H9 (cell line): ENCODE measurements around the gene UBAC2. TPM values are rescaled to one million over a fixed set of nuclear protein-coding genes. Genes with fewer than 3 reads are reported as not detected.

Source experiments
- DNase-seq: peaks from one replicate; pipeline ENCODE4 v3.0.0-alpha.2; 2017
- H2AFZ ChIP-seq: one replicate; pipeline ENCODE4 v1.6.1; 2013; ENCODE audit warnings: mild to moderate bottlenecking, low read length, control low read depth, moderate library complexity
- H2AK5ac ChIP-seq: 2 replicates; pipeline ENCODE4 v1.6.1; 2013; ENCODE audit warnings: low read length, control low read depth, mixed read lengths; ENCODE audit not compliant: insufficient read length
- H2BK120ac ChIP-seq: one replicate; pipeline ENCODE4 v1.6.1; 2013; ENCODE audit warnings: low read depth, mild to moderate bottlenecking, low read length, control low read depth, inconsistent platforms; ENCODE audit not compliant: poor library complexity, severe bottlenecking
- H2BK12ac ChIP-seq: 2 replicates; pipeline ENCODE4 v1.6.1; 2013; ENCODE audit warnings: low read length, control low read depth, mixed read lengths, low read depth; ENCODE audit not compliant: insufficient read length
- H2BK15ac ChIP-seq: 2 replicates; pipeline ENCODE4 v1.6.1; 2013; ENCODE audit warnings: low read depth, low read length, control low read depth
- H2BK20ac ChIP-seq: one replicate; pipeline ENCODE4 v1.6.1; 2013; ENCODE audit warnings: low read depth, mild to moderate bottlenecking, low read length, control low read depth, inconsistent platforms; ENCODE audit not compliant: poor library complexity, severe bottlenecking
- H2BK5ac ChIP-seq: 2 replicates; pipeline ENCODE4 v1.6.1; 2013; ENCODE audit warnings: low read length, control low read depth, mixed read lengths; ENCODE audit not compliant: insufficient read length
- H3K14ac ChIP-seq: 2 replicates; pipeline ENCODE4 v1.6.1; 2013; ENCODE audit warnings: low read length, control low read depth; ENCODE audit not compliant: insufficient read depth
- H3K18ac ChIP-seq: 2 replicates; pipeline ENCODE4 v1.6.1; 2013; ENCODE audit warnings: low read depth, mild to moderate bottlenecking, mixed read lengths, low read length, control low read depth; ENCODE audit not compliant: insufficient read length
- H3K23ac ChIP-seq: 2 replicates; pipeline ENCODE4 v1.6.1; 2013; ENCODE audit warnings: low read length, control low read depth, mixed read lengths, low read depth; ENCODE audit not compliant: insufficient read length
- H3K23me2 ChIP-seq: 2 replicates; pipeline ENCODE4 v1.6.1; 2013; ENCODE audit warnings: low read depth, mild to moderate bottlenecking, mixed read lengths, low read length, control low read depth; ENCODE audit not compliant: insufficient read length, poor library complexity, severe bottlenecking
- H3K27ac ChIP-seq: 2 replicates; pipeline ENCODE4 v1.5.1; 2013; ENCODE audit warnings: low read length, control low read depth, mixed read lengths, low read depth; ENCODE audit not compliant: insufficient read length
- H3K27me3 ChIP-seq: 2 replicates; pipeline ENCODE4 v1.6.1; 2013; ENCODE audit warnings: low read length, control low read depth, inconsistent platforms; ENCODE audit not compliant: insufficient read depth
- H3K4ac ChIP-seq: 2 replicates; pipeline ENCODE4 v1.6.1; 2013; ENCODE audit warnings: low read depth, mild to moderate bottlenecking, control low read depth, inconsistent platforms, low read length, moderate library complexity
- H3K4me1 ChIP-seq: 2 replicates; pipeline ENCODE4 v1.6.1; 2013; ENCODE audit warnings: low read length, control low read depth, inconsistent platforms; ENCODE audit not compliant: insufficient read depth
- H3K4me2 ChIP-seq: 2 replicates; pipeline ENCODE4 v1.6.1; 2013; ENCODE audit warnings: low read length, control low read depth, mixed read lengths; ENCODE audit not compliant: insufficient read length, insufficient read depth
- H3K56ac ChIP-seq: 2 replicates; pipeline ENCODE4 v1.6.1; 2013; ENCODE audit warnings: low read depth, mild to moderate bottlenecking, mixed read lengths, low read length, control low read depth; ENCODE audit not compliant: insufficient read length
- H3K79me1 ChIP-seq: 2 replicates; pipeline ENCODE4 v1.6.1; 2013; ENCODE audit warnings: low read depth, mild to moderate bottlenecking, moderate library complexity, low read length, control low read depth, inconsistent platforms; ENCODE audit not compliant: insufficient read depth, poor library complexity, severe bottlenecking
- H3K79me2 ChIP-seq: 2 replicates; pipeline ENCODE4 v1.6.1; 2013; ENCODE audit warnings: low read length, control low read depth, inconsistent platforms; ENCODE audit not compliant: insufficient read depth
- H3K9ac ChIP-seq: 2 replicates; pipeline ENCODE4 v1.6.1; 2013; ENCODE audit warnings: low read length, control low read depth, mixed read lengths; ENCODE audit not compliant: insufficient read length; ENCODE audit errors: extremely low read depth
- H3K9me3 ChIP-seq: one replicate; pipeline ENCODE4 v1.6.1; 2013; ENCODE audit warnings: low read depth, low read length, inconsistent platforms; ENCODE audit not compliant: control insufficient read depth
- H3T11ph ChIP-seq: one replicate; pipeline ENCODE4 v1.6.1; 2013; ENCODE audit warnings: mild to moderate bottlenecking, low read length, control low read depth, inconsistent platforms
- H4K20me1 ChIP-seq: one replicate; pipeline ENCODE4 v1.6.1; 2013; ENCODE audit not compliant: control insufficient read depth, insufficient read length, insufficient read depth
- H4K5ac ChIP-seq: 2 replicates; pipeline ENCODE4 v1.6.1; 2013; ENCODE audit warnings: low read depth, mild to moderate bottlenecking, mixed read lengths, low read length, control low read depth; ENCODE audit not compliant: insufficient read length
- H4K8ac ChIP-seq: replicated peaks from 2 replicates; pipeline ENCODE4 v1.6.1; 2013; ENCODE audit warnings: low read length, control low read depth, mixed read lengths, low read depth; ENCODE audit not compliant: insufficient read length
- H4K91ac ChIP-seq: 2 replicates; pipeline ENCODE4 v1.6.1; 2013; ENCODE audit warnings: low read depth, mild to moderate bottlenecking, moderate library complexity, mixed read lengths, low read length, control low read depth; ENCODE audit not compliant: insufficient read length
- H3K27ac Mint-ChIP-seq, 3 experiments: 2 replicates in 2 of 3; 3 replicates in 1 of 3; pipeline ENCODE4 v1.8.0; 2020 to 2021; ENCODE audit warnings: mixed read lengths in 3 of 3, mild to moderate bottlenecking in 1 of 3, moderate library complexity in 1 of 3
- H3K27me3 Mint-ChIP-seq: 2 replicates; pipeline ENCODE4 v1.8.0; 2021; ENCODE audit warnings: low read depth, mild to moderate bottlenecking, moderate library complexity, mixed read lengths
- H3K36me3 Mint-ChIP-seq, 3 experiments: 2 replicates in 2 of 3; 3 replicates in 1 of 3; pipeline ENCODE4 v1.8.0; 2020 to 2021; ENCODE audit warnings: low read depth in 3 of 3, mixed read lengths in 3 of 3; ENCODE audit not compliant: insufficient read depth in 1 of 3
- H3K4me1 Mint-ChIP-seq, 2 experiments: 2 replicates each; pipeline ENCODE4 v1.8.0; 2020; ENCODE audit warnings: mixed read lengths in 2 of 2
- H3K4me3 Mint-ChIP-seq, 2 experiments: 2 replicates in 1 of 2; 3 replicates in 1 of 2; pipeline ENCODE4 v1.8.0; 2020 to 2021; ENCODE audit warnings: mild to moderate bottlenecking in 2 of 2, mixed read lengths in 2 of 2, moderate library complexity in 1 of 2
- H3K9me3 Mint-ChIP-seq, 2 experiments: 2 replicates in 1 of 2; 3 replicates in 1 of 2; pipeline ENCODE4 v1.8.0; 2020; ENCODE audit warnings: mild to moderate bottlenecking in 2 of 2, mixed read lengths in 2 of 2, moderate library complexity in 1 of 2
- total RNA-seq: library from RNA; stranded (reverse); gene quantifications from 2 replicates; pipeline ENCODE4 v1.2.1, GENCODE V29; 2021
- TF ChIP-seq, protein P1 (sequence below): fragments of 200-600 bp; sonication (generic); conservative IDR thresholded peaks from 3 replicates; pipeline ENCODE4 v1.8.0; 2021; ENCODE audit warnings: antibody characterized with exemption, mild to moderate bottlenecking

The UBAC2 gene
- total RNA-seq, 1 experiment from 2014 or later = 52.3 TPM

DNA sequence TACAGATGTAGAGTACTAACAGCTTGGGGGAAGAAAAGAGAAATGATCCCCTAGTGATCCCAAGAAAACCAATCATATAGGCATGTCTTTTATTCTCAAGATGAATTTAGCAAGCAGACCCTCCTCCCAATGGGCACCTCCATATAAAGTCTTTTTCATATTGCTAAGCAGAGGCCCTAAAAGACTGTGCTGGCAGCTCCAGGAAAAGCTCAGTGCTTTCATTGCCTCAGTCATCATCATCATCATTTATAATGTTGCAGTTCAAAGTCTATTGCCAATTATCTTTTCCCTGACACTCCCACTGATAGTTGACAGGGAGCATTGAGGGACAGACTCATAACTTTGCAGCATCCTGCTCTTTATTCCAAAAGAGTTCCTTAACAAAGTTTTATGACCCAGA lies 93.5 kb downstream of the UBAC2 start:
- Histone ChIP-seq H2BK120ac (no peak overlapping the region), H2BK12ac (no peak overlapping the region)
- no peak overlapping the region for H3K27ac Mint-ChIP-seq

More for the DNA sequence above, 93.5 kb downstream of the UBAC2 start:
- no peaks in the 10 kb centered on the region for H3K9me3 ChIP-seq
- no peaks in the 10 kb centered on the region for H3K79me1 ChIP-seq
- TF ChIP-seq, protein P1, sequence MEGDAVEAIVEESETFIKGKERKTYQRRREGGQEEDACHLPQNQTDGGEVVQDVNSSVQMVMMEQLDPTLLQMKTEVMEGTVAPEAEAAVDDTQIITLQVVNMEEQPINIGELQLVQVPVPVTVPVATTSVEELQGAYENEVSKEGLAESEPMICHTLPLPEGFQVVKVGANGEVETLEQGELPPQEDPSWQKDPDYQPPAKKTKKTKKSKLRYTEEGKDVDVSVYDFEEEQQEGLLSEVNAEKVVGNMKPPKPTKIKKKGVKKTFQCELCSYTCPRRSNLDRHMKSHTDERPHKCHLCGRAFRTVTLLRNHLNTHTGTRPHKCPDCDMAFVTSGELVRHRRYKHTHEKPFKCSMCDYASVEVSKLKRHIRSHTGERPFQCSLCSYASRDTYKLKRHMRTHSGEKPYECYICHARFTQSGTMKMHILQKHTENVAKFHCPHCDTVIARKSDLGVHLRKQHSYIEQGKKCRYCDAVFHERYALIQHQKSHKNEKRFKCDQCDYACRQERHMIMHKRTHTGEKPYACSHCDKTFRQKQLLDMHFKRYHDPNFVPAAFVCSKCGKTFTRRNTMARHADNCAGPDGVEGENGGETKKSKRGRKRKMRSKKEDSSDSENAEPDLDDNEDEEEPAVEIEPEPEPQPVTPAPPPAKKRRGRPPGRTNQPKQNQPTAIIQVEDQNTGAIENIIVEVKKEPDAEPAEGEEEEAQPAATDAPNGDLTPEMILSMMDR = no peak
- H2AFZ ChIP-seq = no peak overlapping the region
- H3K23ac ChIP-seq = no peak overlapping the region
- Mint-ChIP-seq H3K4me3 (no peak overlapping the region), H3K4me1 (peaks cover 0 to 5% of the 10 kb centered on the region in 2 experiments; a peak in 1 of 4 replicates), H3K27me3 (no peaks in the 10 kb centered on the region), H3K36me3 (no peaks in the 10 kb centered on the region), H3K9me3 (no peaks in the 10 kb centered on the region)
- H2BK20ac ChIP-seq = no peak overlapping the region
- no peak overlapping the region for H3K9ac ChIP-seq
- no peaks in the 10 kb centered on the region for H3K4me1 ChIP-seq
- no peak overlapping the region for H4K8ac ChIP-seq
- no peaks in the 10 kb centered on the region for H3K27me3 ChIP-seq
- H2BK15ac ChIP-seq = no peak overlapping the region
- no peaks in the 10 kb centered on the region for H3K23me2 ChIP-seq
- no peak overlapping the region for H3K14ac ChIP-seq
- H4K5ac ChIP-seq = no peak overlapping the region
- no peak overlapping the region for H3K56ac ChIP-seq
- no peak overlapping the region for H2AK5ac ChIP-seq
- H2BK5ac ChIP-seq = no peak overlapping the region
- no peak overlapping the region for H3T11ph ChIP-seq
- H3K4ac ChIP-seq = no peak overlapping the region
- no peak overlapping the region for H3K27ac ChIP-seq
- DNase-seq = no peak
- no peaks in the 10 kb centered on the region for H3K79me2 ChIP-seq
- H3K18ac ChIP-seq = no peak overlapping the region
- H4K91ac ChIP-seq = no peak overlapping the region
- H4K20me1 ChIP-seq = no peaks in the 10 kb centered on the region
- no peak overlapping the region for H3K4me2 ChIP-seq
